ENCODE data around the gene CTNNA3. TPM values are rescaled to one million over a fixed set of nuclear protein-coding genes. Genes with fewer than 3 reads are reported as not detected.

The CTNNA3 gene
- polyA plus RNA-seq, 4 donors: 1.0 to 3.9 (median 2.9) TPM

DNA sequence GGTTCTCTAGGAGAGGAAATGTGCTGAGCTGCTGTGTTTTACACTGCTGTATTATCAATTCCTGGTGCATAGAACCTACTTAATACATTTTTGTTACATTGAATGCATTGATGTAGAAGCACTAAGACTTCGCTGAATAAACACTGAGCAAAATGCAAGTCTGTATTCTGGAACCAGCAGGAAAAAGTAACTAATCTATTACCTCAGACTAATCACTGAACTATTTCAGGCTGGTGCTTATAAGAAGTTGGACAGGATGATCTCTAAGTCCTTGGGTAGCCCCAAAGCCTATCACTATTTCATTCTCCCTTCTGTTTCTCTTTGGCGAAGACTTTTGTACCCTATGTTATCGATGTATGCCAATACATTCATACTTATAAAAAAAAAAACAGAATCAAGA, 857.3 kb downstream of the CTNNA3 start:
- DNase-seq (ENCODE audit: low read depth in 4 of 4, low spot score in 3 of 4): no peak

DNA sequence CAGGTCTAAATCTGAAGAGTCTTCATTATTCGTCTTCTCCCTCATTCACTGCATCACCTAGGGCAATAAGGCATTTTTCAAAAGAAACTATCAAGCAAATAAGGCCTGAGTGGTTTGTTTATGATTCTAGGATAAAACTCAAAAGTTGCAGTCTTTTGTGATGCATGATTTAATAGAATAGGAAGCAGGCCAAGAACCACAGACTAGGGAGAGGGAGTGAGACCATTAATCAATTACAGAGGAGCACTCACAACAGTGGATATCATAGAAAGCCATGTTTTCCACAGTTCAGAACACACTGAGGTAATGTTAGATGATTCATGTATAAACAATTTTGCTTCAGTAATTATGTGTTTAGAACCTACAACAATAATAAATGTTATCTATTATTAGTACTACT, 858.0 kb downstream of the CTNNA3 start:
- DNase-seq (ENCODE audit: low read depth in 4 of 4, low spot score in 3 of 4): peak in 1 of 4 donors; percentile 14

DNA sequence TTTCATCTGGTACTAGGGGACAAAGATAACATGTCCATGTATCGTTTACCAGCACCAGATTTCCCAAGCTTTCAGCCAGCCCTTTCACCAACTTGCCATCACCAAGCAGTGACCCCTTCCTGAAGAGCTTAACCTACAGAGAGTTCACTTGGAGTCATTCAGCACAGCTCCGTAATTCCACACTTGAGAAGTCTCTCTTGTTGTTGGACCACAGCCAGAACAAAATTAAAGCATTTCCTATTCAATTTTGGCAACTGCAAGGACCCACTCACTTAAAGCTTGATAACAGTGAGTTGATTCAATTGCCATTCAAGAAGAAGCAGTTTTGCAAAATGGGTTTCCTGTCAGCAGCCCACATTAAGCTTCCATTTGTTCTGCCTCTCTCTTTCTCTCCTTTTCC, 858.7 kb downstream of the CTNNA3 start:
- DNase-seq (ENCODE audit: low read depth in 4 of 4, low spot score in 3 of 4): peak in 1 of 4 donors; percentile 15

DNA sequence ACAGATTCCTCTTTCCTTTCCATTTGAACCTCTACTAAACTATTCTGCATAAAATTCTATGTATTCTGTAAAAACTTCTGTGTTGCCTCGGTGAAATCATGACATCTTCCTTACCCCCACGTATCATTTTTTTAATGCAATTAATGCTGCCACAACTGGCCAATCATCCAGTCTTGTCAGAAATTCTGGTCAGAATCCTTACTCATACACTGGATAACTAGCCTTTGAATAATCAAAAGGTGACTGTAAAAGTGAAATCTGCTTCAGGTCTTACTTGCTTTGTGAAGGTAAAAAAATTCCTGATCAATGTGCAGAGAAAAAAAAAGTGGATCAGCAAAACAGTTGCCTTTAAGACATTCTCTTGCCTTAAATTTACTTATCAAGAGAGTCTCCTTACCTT, 859.2 kb downstream of the CTNNA3 start:
- no peak for DNase-seq (ENCODE audit: low read depth in 4 of 4, low spot score in 3 of 4)

DNA sequence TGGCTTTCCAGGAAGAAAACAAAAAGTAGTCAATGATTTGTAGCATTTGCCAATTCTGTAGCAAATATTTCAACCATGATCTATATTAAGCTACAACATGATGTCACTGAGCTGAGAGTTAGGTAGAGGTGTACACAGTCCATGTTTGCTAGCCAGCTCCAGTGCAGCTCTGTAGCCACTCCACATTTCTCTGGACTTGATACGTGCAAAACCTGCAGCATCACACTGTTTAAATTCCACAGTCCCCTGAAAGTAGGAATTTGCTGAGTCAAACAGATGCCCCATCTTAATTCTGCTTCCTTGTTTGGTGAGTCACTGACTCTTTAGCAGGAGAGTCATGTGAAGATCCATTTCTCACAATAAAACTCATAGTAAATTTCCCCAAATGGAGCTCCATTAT, 859.9 kb downstream of the CTNNA3 start:
- no peak for DNase-seq (ENCODE audit: low read depth in 4 of 4, low spot score in 3 of 4)

DNA sequence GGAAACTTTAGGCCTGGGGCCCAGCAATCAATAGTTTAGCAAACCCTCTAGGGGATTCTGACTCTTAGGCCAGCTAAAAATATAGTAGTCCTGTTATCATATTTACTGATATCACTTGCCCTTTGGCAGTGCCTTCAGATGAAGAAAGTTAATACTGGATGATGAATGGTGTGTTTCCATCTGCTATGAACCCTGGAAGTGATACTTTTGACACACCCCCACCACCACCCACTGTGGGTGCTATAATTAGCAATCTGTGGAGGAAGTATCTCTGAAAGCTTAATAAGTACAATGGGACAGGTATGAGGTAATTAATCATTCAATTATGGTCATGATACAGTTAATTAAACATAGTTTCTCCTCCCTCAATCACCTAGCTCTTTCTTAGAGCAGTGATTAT, 860.6 kb downstream of the CTNNA3 start:
- DNase-seq (ENCODE audit: low read depth in 4 of 4, low spot score in 3 of 4): no peak

- DNase-seq (ENCODE audit: low read depth in 4 of 4, low spot score in 3 of 4): no peak
These were observed 861.2 kb downstream of the CTNNA3 start for GRCh38 chr10:66834802-66835201.

GRCh38 chr10:66833861-66834260, 862.1 kb downstream of the CTNNA3 start:
- DNase-seq (ENCODE audit: low read depth in 4 of 4, low spot score in 3 of 4): no peak

GRCh38 chr10:66832781-66833422, 863.1 kb downstream of the CTNNA3 start:
- DNase-seq (ENCODE audit: low read depth in 4 of 4, low spot score in 3 of 4): no peak

GRCh38 chr10:66828957-66829356, 867.0 kb downstream of the CTNNA3 start:
- no peak for DNase-seq (ENCODE audit: low read depth in 4 of 4, low spot score in 3 of 4)

GRCh38 chr10:66827353-66827752, 868.6 kb downstream of the CTNNA3 start:
- DNase-seq (ENCODE audit: low read depth in 4 of 4, low spot score in 3 of 4): no peak

DNA sequence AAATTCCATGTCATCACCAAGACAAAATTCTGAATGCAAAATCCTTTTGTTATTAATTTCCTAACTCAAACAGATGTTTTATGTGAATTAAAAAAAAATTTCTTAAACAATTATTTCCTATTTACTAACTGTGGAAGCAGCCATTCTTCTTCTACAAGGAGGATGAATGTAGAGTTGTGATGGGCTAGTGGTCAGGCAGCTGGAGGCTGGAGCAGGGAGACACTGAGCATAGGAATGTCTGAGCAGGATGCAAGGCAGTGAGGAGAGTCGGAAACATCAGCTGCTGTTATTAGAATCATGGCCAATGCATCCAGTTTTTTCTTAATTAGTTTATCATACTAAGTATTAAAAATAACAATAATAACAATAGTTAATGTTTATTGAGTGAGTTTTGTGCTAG, 872.7 kb downstream of the CTNNA3 start:
- DNase-seq (ENCODE audit: low read depth in 4 of 4, low spot score in 3 of 4): no peak

- DNase-seq (ENCODE audit: low read depth in 4 of 4, low spot score in 3 of 4): no peak
These were observed 873.2 kb downstream of the CTNNA3 start for GRCh38 chr10:66822801-66823200.

DNA sequence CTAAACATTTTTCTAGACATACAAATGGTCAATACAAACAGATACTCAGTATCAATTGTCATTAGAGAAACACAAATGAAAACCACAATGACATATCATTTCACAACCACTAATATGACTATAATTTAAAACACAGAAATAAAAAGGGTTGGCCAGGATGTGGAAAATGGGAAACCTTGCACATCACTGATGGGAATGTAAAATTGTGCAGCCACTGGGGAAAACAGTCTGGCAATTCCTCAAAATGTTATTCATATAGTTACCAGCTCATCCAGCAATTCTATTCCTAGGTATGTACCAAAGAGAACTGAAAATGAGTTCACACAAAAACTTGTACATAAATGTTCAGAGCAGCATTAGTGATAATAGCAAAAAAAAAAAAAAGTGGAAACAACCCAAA, 876.3 kb downstream of the CTNNA3 start:
- DNase-seq (ENCODE audit: low read depth in 4 of 4, low spot score in 3 of 4): no peak

DNA sequence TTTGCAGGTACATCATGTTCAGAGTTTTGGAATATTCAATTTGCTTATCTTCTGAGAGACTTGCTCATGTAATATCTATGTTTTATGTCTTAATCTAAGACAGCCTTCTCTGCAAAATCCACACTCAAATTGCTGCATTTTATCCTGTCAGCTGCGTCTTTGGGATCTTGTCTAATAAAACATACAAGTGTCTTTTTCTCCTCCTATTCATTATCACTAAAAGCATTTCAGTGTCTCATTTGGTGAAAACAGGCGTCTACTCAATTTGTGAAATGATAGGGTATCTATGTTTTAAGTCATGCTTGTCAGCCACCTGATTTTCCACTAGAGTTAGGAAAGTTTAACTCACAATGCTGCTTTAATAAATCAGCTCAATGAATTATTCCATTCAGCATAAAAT, 882.9 kb downstream of the CTNNA3 start:
- no peak for DNase-seq (ENCODE audit: low read depth in 4 of 4, low spot score in 3 of 4)

DNA sequence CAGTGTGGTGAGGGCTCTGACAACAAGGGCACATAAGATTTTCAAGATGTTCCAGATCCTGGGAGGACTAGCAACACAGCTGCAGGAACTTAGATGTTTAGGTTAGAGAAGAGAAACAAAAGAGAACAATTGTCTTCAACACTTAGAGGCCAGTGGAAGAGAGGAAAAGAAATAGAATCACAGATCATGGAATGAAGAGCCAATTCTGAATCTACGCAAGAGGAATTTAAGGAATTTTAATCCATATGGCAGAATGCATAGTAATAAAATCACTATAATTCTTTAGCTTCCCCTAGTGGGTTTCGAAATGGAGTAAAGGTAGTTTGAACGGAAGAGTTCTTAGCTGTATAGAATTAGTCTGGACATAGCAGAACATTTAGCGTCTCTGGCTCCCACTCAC, 884.8 kb downstream of the CTNNA3 start:
- DNase-seq (ENCODE audit: low read depth in 4 of 4, low spot score in 3 of 4): no peak

GRCh38 chr10:66809402-66809801, 886.6 kb downstream of the CTNNA3 start:
- no peak for DNase-seq (ENCODE audit: low read depth in 4 of 4, low spot score in 3 of 4)

DNA sequence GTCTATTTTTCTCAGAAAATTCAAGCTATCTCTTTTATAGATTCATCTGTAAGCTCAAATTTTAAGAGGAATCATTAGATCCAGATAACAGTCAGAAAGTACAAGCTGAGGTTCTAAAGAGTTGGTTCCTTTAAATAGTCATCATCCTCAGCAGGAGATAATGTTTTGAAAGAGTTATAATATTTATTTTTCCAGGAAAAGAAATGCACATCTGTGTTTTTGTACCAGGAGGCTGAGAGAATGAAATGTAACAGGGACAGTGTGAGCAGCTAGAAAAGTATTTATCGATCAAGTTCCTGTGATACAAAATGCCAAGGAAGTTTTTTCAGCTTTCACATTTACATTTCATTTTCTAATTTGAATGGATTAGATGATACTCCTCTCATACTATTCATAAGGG, 890.4 kb downstream of the CTNNA3 start:
- no peak for DNase-seq (ENCODE audit: low read depth in 4 of 4, low spot score in 3 of 4)

- DNase-seq (ENCODE audit: low read depth in 4 of 4, low spot score in 3 of 4): no peak
These were observed 891.0 kb downstream of the CTNNA3 start for GRCh38 chr10:66804962-66805361.

DNA sequence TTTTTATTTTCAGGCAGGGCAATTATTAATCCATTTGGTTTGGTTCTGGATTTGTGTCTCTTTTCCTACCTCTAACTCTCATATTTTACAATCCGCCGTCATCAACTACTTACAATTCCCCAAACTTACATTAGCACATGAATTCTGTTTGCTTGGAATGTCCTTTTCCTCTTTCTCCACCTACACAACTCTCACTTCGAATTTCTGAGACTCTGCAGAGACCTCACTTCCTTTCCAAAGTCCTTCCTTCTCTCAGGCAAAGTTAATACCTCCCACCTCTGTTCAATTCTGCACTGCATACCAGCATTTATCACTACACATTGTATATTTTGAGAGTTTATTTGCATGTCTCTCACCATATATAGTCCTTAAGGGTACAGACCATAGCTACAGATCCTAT, 892.8 kb downstream of the CTNNA3 start:
- DNase-seq (ENCODE audit: low read depth in 4 of 4, low spot score in 3 of 4): no peak

- DNase-seq (ENCODE audit: low read depth in 4 of 4, low spot score in 3 of 4): no peak
These were observed 896.5 kb downstream of the CTNNA3 start for GRCh38 chr10:66799474-66799873.

DNA sequence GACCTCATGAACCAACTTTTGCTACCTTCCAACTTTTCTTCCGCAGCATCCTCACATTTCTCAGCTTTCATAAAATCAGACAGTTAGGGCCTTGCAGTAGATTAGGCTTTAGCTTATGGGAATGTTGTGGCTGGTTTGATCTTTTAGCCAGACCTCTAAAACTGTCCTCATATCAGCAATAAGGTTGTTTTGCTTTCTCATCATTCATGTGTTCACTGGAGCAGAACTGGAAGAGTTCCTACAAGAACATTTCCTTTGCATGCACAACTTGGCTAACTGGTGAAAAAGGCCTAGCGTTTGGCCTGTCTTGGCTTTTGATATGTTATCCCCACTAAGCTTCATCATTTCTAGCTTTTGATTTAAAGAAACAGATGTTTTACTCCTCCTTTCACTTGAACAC, 900.1 kb downstream of the CTNNA3 start:
- DNase-seq (ENCODE audit: low read depth in 4 of 4, low spot score in 3 of 4): no peak

DNA sequence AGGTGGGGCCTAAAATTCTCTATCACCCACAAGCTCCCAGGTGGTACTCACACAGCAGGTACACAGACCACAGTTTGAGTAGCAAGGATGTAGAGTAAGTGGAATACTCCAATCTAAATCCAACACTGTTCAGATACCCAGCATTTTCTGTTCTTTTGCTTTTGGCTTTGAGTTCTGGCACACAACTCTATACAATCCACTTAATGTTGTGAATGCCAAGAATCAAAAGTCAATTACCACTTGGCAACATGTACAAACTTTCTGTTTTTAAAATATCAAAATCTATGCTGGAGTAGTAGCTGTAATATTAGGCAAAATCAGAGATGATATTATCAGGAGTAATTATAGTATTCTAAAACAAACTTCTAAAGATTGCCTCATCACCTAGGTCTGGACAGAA, 903.6 kb downstream of the CTNNA3 start:
- DNase-seq (ENCODE audit: low read depth in 4 of 4, low spot score in 3 of 4): no peak
